NCI-H345 treated with DMSO at 0.1 percent for 48 hours (cell line): ENCODE data around the gene EBF3.
A peak's percentile ranks its signal among the peaks of the same experiment; 100 is the strongest.

Experiments used
- DNase-seq: peaks from one replicate; lab custom pipeline; 2025; ENCODE audit not compliant: unreplicated experiment; lab: John Stamatoyannopoulos, UW

Gene EBF3

DNA sequence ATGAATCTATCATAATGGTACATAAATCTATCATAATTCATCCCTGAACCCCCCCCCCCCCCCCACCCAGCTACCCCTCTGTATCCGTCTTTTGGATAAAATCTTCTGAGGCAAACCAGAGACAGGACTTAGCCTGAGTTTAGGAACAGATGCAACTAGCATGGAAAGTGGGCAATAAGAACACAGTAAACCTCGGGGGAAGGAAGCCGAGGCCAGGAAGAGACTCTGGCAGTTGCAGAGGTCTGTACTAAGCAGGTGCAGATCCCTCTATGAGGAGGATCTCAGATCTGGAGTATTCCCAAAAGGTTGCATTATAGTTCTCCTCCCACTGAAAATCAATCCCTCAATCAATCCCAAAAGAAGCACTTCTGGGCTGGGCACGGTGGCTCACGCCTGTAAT lies 87.2 kb downstream of the EBF3 start:
- DNase-seq = no peak

DNA sequence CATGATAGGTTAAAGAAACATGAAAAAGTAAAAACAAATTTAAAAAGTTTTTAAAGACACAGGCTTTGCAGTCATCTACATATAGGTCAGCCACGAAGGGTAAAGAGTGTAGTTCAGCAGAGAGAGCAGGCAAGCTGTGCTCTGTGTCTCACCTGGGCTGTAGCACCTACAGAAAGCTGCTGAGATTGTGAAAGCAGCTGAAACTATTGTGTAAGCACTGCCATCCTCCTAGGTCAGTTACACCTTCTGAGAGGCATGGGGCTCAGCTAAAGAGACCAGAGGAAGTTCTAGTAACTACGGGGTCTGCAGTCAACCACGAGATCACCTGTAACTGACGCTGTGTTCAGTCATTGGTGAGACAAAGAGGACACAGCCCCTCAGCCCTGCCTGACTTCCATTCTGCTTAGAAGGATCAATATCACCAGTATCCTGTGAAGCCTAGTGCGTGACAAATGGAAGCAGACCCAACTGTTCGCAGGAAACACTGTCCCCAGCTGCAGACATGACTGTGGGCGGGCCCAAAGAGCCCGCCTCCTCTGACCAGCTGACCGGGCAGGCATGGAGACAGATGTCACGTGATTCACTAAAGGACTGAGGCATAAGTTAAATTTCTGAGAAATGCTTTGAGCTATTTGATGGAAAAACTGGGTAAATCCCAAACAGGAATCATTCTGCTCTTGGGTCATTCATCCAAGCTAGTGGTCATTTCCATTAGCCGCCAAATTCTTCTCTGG lies 87.9 kb downstream of the EBF3 start:
- no peak for DNase-seq

DNA sequence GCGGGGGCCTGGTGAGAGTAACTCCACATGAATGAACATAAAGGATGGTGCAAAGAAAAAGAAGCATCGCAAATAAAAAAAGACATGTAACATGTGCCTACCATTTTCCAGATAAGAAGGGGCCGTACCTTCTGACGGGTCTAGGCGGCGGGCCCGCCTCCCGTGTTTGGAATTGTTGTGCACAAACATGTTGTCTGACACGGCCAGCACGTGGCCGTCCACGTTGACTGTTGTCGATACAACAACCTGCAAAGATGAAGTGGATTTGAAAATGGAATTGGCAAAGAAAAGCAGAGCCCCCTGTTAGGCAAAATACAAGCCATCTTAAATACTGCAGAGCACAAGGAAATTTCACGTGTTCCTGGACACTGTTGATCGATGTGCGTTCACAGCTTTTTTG lies 90.7 kb downstream of the EBF3 start:
- no peak for DNase-seq

DNA sequence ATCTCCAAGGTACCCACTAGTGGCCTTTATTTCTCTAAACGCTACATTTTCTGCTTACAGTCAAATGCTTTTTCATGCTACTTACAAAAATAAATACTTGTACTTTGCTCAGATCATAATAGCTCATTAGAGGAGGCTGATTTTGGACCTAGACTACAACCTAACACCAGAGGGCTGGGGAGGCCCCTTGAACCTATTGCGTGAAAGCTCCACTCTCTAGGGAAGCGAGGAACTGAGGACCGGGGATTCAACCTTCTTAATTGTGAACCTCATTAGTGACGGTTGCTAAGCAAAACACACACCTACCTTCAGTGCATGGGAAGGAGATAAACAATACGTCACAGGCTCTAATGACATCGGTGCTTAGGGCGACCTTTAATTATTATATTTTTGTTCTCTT lies 92.1 kb downstream of the EBF3 start:
- DNase-seq = no peak

DNA sequence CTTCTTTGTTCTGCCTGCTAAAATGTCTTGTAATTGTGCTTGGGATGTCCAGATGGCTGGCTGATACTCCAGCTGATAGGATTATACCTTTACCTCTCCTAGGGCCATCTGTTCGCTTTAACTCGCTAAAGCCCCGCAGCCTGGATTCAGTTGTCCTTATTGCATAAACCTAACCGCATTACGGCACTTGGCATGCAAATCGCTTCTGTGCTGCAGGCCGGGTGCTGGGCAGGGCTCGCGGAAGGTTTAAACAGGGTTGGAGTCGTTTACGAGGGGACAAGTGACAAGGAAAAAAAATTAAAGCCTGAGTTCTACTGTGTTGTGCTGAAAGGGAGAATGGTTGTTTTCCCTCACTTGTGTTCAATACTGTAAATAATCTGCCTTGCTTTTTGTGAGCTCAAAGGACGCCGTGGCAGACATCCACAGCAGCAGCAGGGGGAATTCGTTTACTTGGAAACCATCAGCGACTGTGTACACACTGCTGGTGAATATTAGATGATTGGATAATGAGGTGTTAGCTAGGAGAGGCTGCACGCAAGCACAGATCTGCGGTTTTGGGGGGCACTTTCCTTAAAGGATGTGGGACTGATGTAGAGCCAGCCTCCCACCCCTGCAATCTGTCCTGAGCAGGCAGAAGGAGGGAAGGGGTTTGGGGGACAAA lies 93.0 kb downstream of the EBF3 start:
- peak; percentile 30 for DNase-seq

DNA sequence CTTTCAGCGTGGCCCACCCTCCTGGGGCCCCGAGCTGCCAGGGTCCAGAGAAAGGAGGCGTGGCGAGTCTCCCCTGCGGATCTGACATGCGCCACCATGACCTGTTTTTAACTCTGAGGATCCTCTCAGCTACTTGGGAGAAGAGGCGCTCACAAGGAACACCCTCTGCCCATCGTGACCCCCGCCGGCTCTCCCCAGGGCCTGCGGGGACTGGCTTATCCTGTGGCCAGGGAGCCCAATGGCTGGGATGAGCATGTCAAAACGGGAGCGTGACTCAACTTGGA lies 93.7 kb downstream of the EBF3 start:
- no peak for DNase-seq

DNA sequence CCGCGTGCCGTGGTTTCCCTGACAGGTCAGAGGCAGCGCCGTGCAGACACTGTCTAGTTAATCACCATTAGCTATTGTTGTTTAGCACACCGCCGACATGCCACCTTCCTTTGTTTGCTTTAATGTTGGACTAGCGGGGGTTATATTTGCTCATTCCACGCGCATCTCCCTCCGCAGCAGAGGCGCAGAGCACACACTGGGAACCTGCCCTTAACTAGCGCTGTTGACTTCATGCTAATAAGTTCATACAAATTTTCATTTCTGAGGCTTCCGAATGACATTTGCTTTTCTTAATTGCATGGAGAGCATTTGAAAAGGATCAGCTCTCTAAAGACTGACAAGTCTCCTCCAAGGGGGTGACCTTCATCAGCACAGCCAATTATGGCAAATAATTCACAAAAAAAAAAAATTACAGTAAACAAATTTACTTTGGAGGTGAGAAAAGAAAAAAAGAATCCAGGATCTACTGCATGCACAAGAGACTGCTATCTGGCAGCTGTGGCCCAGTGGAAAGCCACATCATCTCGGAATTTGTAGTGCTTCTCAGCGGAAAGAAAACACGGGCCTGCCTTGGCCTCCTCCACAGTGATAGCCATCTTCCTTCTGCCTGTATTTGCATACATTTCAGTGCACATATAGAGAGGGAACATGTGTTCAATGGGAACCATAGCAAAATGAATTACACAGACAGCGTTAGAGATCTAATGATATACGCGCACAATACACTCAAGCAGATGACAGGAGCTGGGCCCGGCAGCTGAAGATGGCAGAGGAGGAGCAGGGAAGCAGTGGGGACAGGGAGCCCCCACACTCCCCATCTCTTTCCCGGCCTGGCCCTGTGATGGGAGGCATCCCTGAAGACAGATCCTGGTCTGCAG lies 94.2 kb downstream of the EBF3 start:
- peak; percentile 20 for DNase-seq

DNA sequence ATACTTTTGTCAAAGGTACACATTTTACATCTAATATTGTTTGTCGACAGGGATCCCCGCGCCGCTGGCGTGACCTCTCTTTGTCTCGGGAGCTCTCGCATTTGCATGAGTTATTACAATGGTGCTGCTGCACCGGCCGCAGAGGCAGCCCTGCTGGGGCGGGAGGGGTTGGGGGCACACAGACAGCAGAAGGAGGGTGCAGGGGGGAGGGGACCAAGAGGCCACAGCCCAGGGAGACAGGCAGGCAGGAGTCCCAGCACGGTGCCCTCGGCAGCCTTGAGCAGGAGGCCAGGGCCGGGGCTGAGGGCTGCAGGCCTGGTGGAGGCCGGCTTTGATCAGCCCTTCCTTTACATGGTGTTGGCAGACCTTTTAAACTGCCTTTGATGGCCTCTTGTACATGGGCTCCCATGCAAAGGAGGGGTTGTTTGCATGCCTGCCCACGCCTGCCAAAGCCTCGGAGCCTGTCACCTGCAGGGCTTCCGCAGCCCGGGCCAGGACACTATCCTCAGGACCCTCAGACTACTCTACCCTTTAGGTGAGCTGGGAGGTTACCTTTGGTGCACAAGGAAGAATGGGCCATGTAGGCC lies 95.5 kb downstream of the EBF3 start:
- no peak for DNase-seq

DNA sequence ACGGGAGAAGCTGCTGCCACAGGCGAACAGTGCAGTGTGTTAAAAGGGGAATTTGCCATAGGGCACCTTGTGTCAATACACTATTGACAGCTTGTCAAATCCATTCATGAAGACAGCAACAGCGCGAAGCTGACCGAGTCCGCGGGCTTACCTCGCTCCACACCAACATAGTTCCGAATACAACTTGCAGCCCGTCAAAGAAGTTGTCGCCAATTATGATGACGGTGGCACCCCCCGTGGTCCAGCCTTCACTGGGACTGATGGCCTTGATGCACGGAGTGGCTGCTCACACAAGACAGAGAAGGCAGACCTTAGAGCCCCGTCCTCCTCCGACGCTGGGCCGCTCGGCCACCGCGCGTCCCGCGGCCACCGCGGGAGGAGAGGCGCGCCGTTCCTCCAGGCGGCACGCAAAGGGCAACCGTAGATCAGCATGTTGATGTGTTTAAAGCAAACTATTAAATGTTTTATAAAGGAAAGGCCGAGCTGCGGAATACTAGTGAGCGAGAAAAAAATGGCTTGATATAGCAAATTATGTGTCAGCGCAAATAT lies 96.4 kb downstream of the EBF3 start:
- DNase-seq = no peak

DNA sequence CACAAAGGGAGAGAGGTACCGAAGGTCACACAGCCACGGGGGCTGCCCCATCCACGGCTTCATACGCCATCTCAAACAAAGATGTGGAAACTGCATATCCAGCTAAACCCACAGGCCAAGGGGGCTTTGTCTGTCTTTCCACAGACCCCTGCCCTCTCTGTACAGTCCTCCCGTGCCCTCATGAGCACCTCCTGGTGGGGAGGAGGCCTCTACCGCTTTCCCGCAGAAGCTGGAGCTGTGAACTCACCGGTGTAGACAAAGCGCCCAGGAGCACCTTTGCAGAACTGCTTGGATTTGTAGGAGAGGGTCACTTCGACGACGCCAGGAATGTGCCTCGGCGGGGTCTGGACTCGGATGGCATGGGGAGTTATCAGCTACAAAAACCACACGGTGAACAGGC lies 97.2 kb downstream of the EBF3 start:
- no peak for DNase-seq

DNA sequence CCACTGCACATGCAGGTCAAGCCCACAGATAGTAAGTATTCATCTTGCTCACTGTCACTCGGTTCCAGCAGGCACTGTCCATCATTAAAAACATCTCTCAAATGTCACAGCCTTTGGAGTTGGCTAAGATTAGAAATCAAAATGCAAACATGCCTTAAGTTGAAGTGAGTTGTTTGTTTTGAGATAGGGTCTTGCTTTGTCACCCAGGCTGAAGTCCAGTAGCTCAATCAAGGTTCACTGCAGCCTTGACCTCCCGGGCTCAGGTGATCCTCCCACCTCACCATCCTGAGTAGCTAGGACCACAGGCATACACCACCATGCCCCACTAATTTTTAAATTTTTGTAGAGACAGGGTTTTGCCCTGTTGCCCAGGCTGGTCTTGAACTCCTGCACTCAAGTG lies 98.1 kb downstream of the EBF3 start:
- DNase-seq = no peak

DNA sequence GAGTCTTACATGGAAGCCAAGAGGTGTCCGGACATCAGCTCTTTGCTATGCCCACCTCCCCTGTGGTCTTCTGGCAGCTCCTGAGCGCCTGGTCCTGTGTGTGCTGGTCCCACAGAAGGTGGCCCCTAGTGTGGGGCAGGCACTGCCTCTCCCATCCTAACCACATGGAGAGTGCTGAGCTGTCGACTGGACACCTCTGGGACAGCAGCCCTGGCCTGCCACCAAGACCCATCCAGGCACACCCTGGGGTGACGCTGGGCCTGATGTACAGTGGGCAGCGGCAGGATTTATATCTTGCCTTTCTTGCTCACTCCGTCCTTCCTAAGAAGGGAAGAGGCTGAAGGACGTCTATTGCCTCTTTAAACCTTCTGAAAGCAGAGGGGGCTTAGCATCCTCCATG lies 98.7 kb downstream of the EBF3 start:
- no peak for DNase-seq

DNA sequence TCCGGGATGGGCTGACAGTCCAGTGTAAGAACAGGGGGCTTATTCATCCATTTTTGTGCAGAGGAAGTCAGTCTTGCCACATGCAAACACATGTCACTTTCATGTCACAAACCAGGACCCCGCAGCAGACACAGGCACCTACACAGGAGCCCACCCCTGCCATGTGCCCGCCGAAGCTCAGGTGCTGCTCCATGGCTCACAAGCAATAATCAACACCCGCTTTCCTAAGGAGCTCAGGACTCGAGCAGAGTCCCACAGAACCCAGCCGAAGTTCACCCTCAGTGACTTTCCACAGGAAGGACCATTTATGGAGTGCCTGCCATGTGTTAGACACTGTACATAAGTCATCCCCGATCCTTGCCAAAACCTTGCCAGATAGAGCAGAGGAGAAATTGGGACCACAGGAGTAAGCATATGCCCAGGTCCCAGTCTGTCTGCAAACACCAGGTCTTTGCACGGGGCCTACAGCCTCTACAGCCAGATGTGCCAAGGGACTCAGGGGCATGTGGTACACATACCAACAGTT lies 99.4 kb downstream of the EBF3 start:
- no peak for DNase-seq

DNA sequence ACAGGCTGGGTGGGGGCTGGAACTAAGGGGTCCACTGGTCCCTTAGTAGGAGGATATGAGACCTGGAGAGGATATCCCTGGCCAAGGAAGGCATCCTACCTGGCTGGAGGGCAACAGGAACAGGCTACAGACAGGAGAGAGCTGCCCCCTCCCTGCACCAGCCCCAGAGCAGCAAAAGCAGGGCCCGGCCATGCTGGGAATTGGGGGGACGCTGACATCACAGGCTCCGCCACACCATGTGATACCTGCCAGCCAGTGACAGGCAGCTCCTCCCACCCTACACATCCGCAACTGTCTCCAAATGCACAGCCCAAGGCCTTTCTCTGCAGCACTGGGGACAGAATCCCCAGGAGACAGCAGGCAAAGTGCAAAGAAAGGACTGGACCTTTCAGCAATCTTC lies 100.0 kb downstream of the EBF3 start:
- no peak for DNase-seq

DNA sequence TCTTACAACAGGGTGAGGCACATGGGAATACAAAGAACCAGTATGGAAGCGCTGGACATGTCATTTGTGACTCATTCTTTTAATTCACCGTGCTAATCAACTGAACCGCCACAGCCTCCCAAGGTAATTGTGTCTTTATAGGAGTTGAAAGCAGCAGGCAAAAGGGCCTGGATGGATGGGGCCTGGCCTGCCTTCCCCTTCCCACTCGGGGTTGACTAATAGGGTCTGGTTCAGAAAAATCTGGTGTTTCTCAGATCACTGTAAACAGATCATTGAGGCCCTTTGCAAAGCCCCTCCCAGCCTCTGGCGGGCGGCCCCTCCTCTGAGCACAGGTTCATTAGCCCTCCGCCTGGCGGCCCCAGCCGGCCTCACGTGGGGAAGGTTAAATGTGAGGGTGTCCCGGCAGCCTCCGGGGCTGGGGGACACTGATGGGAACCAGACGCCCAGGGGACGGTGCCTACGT lies 100.8 kb downstream of the EBF3 start:
- DNase-seq = no peak

DNA sequence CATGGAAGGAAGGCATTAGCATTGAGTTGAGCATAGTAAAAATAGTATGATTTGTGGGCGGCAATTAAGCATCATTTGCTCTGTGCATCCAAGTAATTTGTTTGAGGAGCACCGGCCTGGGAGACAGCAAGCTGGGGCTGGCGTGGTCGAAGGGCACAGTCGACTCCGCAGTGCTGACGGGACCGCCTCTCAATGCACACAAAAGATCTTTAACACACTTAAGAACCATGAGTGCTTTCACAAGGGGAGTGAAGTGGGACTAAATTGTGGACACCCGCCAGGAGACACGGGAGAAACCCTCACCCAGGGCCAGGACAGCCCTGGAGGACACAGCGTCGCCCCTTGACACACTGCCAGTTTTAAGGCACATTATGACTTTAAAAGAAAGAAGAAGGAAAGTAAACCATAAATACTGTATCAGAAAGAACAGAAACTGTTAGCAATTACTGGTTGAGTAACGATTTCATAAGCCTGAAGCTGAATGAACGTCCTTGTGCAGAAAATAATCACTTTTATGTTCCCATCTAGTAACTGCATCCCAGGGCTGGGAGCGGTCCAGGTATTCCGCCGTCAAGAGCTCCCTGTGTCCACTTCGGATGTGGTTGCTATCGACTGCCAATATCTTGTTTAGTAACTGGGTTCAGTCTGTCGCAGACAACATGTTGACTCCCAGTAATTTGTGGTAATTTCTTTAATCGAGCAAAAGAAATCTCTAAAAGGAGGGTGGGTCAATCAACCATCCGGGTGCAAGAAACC lies 102.1 kb downstream of the EBF3 start:
- DNase-seq = peak; percentile 7

DNA sequence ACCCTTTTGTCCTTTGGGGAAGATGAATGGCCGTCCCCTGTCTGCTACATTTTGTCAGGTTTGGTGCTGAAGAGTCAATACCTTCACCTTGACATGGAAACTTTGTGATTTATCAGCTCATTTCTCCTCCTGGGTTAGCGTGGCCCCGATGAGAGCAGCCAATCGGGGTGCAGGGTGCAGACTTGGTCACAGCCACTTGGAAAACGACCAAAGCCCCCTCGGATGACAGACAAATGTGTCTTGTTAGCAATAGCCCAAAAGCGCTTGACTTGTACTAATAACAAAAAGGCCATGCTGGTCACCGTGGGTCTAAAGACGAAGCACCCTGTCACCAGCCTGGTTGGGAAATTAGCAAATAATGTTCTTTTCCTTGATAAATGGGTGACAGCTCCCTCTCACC lies 103.7 kb downstream of the EBF3 start:
- no peak for DNase-seq

DNA sequence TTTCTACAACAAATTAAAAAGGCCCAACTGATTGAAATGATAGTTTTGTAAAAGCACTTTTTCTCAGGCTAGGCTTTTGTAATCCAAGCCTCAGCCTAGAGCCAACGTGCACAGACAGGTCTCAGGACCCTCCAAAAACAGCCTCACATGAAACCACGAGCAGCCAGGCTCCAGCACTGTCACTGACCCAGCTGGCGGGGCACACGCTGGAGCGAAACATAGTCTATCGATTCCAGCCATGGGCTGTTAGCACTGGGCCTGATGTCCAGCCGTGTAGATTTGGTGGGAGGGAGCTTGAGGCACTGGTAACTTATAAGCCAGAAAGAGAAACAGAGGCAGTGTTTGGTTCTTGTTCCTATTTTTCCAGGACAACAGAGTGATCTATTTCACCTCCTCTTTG lies 104.5 kb downstream of the EBF3 start:
- DNase-seq = no peak

DNA sequence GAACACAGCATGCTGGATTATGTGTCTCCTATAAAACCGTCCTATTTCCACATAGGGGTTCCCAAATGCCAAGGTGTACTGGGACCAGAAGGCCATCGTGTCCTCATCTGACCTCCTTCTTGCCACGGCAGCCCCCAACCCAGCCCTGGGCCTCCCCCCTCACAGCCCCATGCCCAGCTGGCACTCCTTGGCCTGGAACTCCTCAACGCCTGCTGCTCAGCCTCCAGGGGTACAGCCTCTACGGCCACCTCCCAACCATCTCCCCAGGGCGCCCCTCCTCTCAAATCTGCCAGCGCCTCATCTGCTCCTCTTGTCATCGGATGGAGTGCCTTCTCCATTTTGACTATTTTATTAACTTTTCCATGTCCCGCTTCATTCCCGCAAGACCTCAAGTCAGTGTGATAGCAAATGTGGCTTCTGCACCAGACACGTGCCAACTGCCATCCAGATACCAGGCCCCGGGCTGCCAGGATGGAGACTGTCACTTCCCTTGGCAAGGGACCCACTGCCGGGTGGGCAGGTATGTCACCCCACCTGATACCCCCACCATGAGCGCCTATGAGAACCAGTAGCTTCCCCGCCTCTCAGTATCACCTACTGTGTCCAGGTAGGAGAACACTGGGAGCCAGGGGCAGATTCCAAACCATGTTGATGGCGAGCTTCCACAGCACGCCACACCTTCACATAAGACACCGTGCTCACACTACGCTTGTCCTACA lies 106.7 kb downstream of the EBF3 start:
- DNase-seq = no peak
